ENCODE data around the gene OR5B2. TPM values are rescaled to one million over a fixed set of nuclear protein-coding genes. Genes with fewer than 3 reads are reported as not detected.

Gene OR5B2
- total and polyA plus RNA-seq, 2 experiments from 2014 or later: not detected

GRCh38 chr11:58446294-58446693, 18.4 kb upstream of the OR5B2 start (continued):
- TF ChIP-seq, protein P1, sequence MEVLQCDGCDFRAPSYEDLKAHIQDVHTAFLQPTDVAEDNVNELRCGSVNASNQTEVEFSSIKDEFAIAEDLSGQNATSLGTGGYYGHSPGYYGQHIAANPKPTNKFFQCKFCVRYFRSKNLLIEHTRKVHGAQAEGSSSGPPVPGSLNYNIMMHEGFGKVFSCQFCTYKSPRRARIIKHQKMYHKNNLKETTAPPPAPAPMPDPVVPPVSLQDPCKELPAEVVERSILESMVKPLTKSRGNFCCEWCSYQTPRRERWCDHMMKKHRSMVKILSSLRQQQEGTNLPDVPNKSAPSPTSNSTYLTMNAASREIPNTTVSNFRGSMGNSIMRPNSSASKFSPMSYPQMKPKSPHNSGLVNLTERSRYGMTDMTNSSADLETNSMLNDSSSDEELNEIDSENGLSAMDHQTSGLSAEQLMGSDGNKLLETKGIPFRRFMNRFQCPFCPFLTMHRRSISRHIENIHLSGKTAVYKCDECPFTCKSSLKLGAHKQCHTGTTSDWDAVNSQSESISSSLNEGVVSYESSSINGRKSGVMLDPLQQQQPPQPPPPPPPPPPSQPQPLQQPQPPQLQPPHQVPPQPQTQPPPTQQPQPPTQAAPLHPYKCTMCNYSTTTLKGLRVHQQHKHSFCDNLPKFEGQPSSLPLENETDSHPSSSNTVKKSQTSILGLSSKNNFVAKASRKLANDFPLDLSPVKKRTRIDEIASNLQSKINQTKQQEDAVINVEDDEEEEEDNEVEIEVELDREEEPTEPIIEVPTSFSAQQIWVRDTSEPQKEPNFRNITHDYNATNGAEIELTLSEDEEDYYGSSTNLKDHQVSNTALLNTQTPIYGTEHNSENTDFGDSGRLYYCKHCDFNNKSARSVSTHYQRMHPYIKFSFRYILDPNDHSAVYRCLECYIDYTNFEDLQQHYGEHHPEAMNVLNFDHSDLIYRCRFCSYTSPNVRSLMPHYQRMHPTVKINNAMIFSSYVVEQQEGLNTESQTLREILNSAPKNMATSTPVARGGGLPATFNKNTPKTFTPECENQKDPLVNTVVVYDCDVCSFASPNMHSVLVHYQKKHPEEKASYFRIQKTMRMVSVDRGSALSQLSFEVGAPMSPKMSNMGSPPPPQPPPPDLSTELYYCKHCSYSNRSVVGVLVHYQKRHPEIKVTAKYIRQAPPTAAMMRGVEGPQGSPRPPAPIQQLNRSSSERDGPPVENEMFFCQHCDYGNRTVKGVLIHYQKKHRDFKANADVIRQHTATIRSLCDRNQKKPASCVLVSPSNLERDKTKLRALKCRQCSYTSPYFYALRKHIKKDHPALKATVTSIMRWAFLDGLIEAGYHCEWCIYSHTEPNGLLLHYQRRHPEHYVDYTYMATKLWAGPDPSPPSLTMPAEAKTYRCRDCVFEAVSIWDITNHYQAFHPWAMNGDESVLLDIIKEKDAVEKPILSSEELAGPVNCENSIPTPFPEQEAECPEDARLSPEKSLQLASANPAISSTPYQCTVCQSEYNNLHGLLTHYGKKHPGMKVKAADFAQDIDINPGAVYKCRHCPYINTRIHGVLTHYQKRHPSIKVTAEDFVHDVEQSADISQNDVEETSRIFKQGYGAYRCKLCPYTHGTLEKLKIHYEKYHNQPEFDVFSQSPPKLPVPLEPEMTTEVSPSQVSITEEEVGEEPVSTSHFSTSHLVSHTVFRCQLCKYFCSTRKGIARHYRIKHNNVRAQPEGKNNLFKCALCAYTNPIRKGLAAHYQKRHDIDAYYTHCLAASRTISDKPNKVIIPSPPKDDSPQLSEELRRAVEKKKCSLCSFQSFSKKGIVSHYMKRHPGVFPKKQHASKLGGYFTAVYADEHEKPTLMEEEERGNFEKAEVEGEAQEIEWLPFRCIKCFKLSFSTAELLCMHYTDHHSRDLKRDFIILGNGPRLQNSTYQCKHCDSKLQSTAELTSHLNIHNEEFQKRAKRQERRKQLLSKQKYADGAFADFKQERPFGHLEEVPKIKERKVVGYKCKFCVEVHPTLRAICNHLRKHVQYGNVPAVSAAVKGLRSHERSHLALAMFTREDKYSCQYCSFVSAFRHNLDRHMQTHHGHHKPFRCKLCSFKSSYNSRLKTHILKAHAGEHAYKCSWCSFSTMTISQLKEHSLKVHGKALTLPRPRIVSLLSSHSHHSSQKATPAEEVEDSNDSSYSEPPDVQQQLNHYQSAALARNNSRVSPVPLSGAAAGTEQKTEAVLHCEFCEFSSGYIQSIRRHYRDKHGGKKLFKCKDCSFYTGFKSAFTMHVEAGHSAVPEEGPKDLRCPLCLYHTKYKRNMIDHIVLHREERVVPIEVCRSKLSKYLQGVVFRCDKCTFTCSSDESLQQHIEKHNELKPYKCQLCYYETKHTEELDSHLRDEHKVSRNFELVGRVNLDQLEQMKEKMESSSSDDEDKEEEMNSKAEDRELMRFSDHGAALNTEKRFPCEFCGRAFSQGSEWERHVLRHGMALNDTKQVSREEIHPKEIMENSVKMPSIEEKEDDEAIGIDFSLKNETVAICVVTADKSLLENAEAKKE (CRISPR knock-in tag; IDR thresholded peaks at IDR 0.05): no peak
- no peak for TF ChIP-seq POLR2AphosphoS5 (IDR thresholded peaks at IDR 0.05; ENCODE audit: low read depth)
- TF ChIP-seq CTCF (conservative IDR thresholded peaks at IDR 0.05; ENCODE audit: low read depth in 2 of 2): no peak
- no peak for TF ChIP-seq NANOG (IDR thresholded peaks at IDR 0.05; ENCODE audit: borderline replicate concordance)

- no peak overlapping the region for H3K27ac Mint-ChIP-seq
- H3K4me3 Mint-ChIP-seq: no peak overlapping the region
- no peaks in the 10 kb centered on the region for H3K27me3 Mint-ChIP-seq (ENCODE audit: insufficient read depth, low read depth, poor library complexity)
- Histone ChIP-seq H3K4me3 (no peak overlapping the region), H3K27me3 (ENCODE audit: insufficient read depth) (no peaks in the 10 kb centered on the region), H3K36me3 (ENCODE audit: insufficient read depth) (no peaks in the 10 kb centered on the region), H4K20me1 (replicated peaks; ENCODE audit: insufficient read depth) (no peaks in the 10 kb centered on the region), H3K27ac (ENCODE audit: low read depth) (no peak overlapping the region), H3K79me2 (replicated peaks; ENCODE audit: insufficient read depth) (no peaks in the 10 kb centered on the region), H3K4me1 (ENCODE audit: insufficient read depth) (no peaks in the 10 kb centered on the region), H3K9me2 (ENCODE audit: insufficient read depth) (peaks cover 14% of the 10 kb centered on the region; the same call in 1 of the 2 replicates), H2AFZ (no peak overlapping the region), H3F3A (replicated peaks; ENCODE audit: low read depth) (no peaks in the 10 kb centered on the region), H3K4me2 (no peak overlapping the region)
- DNase-seq (ENCODE audit: low spot score) (no peak), ATAC-seq (no peak)
- no peaks in the 10 kb centered on the region for H3K4me1 Mint-ChIP-seq
- H3K9me3 Mint-ChIP-seq: peaks cover 32% of the 10 kb centered on the region
- H3K36me3 Mint-ChIP-seq (ENCODE audit: low read depth): peaks cover 7% of the 10 kb centered on the region
- TF ChIP-seq EZH2 (IDR thresholded peaks at IDR 0.05; ENCODE audit: low read depth, unreplicated experiment) (no peak), JUNB (IDR thresholded peaks at IDR 0.05; ENCODE audit: unreplicated experiment) (no peak), ZNF331 (CRISPR knock-in tag; IDR thresholded peaks at IDR 0.05; ENCODE audit: low read depth) (no peak), STAT1 (IDR thresholded peaks at IDR 0.05; ENCODE audit: unreplicated experiment) (no peak)
These were observed 16.4 kb upstream of the OR5B2 start for GRCh38 chr11:58444300-58444699.
